HG02970 (cell line): ENCODE results near the gene ATP2B2.

Source experiments
- ATAC-seq: cut with Tn5 transposase; IDR thresholded peaks from one replicate; pipeline ENCODE4 v1.9.1; 2021; ENCODE audit warnings: mild to moderate bottlenecking, moderate library complexity, moderate number of reproducible peaks; ENCODE audit not compliant: unreplicated experiment, low FRiP score

Gene ATP2B2

GRCh38 chr3:10513306-10513705 is 7.9 kb upstream of the ATP2B2 start:
- no peak for ATAC-seq

GRCh38 chr3:10512687-10513086 is 7.3 kb upstream of the ATP2B2 start:
- ATAC-seq = no peak

GRCh38 chr3:10511809-10512494 is 6.6 kb upstream of the ATP2B2 start:
- no peak for ATAC-seq

GRCh38 chr3:10510743-10511432 is 5.5 kb upstream of the ATP2B2 start:
- ATAC-seq = no peak

GRCh38 chr3:10510086-10510742 is 4.8 kb upstream of the ATP2B2 start:
- ATAC-seq = no peak

- no peak for ATAC-seq
Observed at GRCh38 chr3:10509325-10509724, 3.9 kb upstream of the ATP2B2 start.

GRCh38 chr3:10508619-10509260 is 3.4 kb upstream of the ATP2B2 start:
- ATAC-seq = no peak

GRCh38 chr3:10508235-10508618 is 2.8 kb upstream of the ATP2B2 start:
- no peak for ATAC-seq

GRCh38 chr3:10507331-10507730 is 1.9 kb upstream of the ATP2B2 start:
- no peak for ATAC-seq

GRCh38 chr3:10506696-10507095 is 1.3 kb upstream of the ATP2B2 start:
- ATAC-seq = no peak

- ATAC-seq = no peak
Observed at GRCh38 chr3:10505791-10506585, 602 bp upstream of the ATP2B2 start.

- no peak for ATAC-seq
Observed at GRCh38 chr3:10504171-10505049, 976 bp downstream of the ATP2B2 start.

GRCh38 chr3:10503217-10503796 is 2.1 kb downstream of the ATP2B2 start:
- no peak for ATAC-seq

- no peak for ATAC-seq
Observed at GRCh38 chr3:10502185-10502880, 3.1 kb downstream of the ATP2B2 start.

- ATAC-seq = no peak
Observed at GRCh38 chr3:10501664-10502052, 3.7 kb downstream of the ATP2B2 start.

- no peak for ATAC-seq
Observed at GRCh38 chr3:10500717-10501663, 4.4 kb downstream of the ATP2B2 start.

GRCh38 chr3:10498271-10498670 is 7.1 kb downstream of the ATP2B2 start:
- ATAC-seq = no peak
